NB4 (cell line): ENCODE results near the gene ST6GALNAC2.

Experiments used
- POLR2A ChIP-seq: IDR thresholded peaks from 2 replicates; pipeline ENCODE4 v1.6.1; 2011; ENCODE audit warnings: mild to moderate bottlenecking; ENCODE audit not compliant: insufficient read length; ENCODE audit errors: extremely low read depth
- TF ChIP-seq, protein P1 (sequence below): IDR thresholded peaks from 2 replicates; pipeline ENCODE4 v1.6.1; 2011; ENCODE audit warnings: low read depth, low read length
- TF ChIP-seq, protein P2 (sequence below): IDR thresholded peaks from one replicate; pipeline ENCODE4 v1.5.1; 2012; ENCODE audit warnings: low read depth, low read length

DNA sequence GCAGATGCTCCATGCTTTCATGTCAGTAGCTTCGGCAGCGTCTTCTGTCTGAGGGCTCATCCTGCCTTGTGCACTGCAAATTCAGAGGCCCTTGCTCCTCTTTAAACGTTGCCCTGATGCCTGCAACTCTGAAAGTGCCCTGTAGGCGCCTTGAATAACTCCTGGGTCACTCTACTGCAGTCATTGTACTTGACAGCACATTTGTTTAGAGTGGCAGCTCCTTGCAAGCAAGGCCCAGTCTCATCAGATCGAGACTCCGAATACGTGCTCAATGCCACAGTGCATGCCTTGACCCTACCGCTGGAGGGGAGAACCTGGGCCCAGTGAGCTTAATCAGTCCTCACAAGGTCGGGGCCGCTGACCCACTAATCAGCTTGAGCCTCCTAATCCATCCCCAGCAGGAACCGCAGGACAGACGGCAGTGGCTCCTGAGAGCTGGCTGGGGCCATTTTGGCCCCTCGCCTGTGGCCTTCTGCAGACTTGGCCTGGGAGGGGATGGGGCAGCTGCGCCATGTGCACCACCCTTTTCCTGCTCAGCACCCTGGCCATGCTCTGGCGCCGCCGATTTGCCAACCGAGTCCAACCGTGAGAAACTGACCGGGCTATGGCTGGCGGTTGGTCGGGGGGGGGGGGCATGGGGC is 45.9 kb downstream of the ST6GALNAC2 start, which contains the start of gene PRCD:
- TF ChIP-seq, protein P1, sequence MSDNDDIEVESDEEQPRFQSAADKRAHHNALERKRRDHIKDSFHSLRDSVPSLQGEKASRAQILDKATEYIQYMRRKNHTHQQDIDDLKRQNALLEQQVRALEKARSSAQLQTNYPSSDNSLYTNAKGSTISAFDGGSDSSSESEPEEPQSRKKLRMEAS, result no peak
- TF ChIP-seq, protein P2, sequence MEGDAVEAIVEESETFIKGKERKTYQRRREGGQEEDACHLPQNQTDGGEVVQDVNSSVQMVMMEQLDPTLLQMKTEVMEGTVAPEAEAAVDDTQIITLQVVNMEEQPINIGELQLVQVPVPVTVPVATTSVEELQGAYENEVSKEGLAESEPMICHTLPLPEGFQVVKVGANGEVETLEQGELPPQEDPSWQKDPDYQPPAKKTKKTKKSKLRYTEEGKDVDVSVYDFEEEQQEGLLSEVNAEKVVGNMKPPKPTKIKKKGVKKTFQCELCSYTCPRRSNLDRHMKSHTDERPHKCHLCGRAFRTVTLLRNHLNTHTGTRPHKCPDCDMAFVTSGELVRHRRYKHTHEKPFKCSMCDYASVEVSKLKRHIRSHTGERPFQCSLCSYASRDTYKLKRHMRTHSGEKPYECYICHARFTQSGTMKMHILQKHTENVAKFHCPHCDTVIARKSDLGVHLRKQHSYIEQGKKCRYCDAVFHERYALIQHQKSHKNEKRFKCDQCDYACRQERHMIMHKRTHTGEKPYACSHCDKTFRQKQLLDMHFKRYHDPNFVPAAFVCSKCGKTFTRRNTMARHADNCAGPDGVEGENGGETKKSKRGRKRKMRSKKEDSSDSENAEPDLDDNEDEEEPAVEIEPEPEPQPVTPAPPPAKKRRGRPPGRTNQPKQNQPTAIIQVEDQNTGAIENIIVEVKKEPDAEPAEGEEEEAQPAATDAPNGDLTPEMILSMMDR, result no peak
- no peak for TF ChIP-seq POLR2A
